MM.1S (cell line): ENCODE measurements around the gene CRIP2.

Experiments
- DNase-seq: peaks from one replicate; pipeline ENCODE4 v3.0.0-alpha.2; 2015
- H2AFZ ChIP-seq: fragments of 300-600 bp; sonication (generic); 2 replicates; pipeline ENCODE4 v1.6.0; 2016; ENCODE audit warnings: antibody characterized with exemption, low read length
- H3F3A ChIP-seq: fragments of 300-600 bp; sonication (generic); 2 replicates; pipeline ENCODE4 v1.6.1; 2016; ENCODE audit warnings: mild to moderate bottlenecking, antibody characterized with exemption, low read length, moderate library complexity, mixed read lengths; ENCODE audit not compliant: insufficient read depth
- H3K27ac ChIP-seq: fragments of 300-600 bp; sonication (generic); 2 replicates; pipeline ENCODE4 v1.5.1; 2016; ENCODE audit warnings: mild to moderate bottlenecking, low read length
- H3K27me3 ChIP-seq: fragments of 300-600 bp; sonication (generic); replicated peaks from 2 replicates; pipeline ENCODE4 v1.6.0; 2016; ENCODE audit warnings: low read length; ENCODE audit not compliant: insufficient read depth
- H3K36me3 ChIP-seq: fragments of 300-600 bp; sonication (generic); replicated peaks from 2 replicates; pipeline ENCODE4 v1.6.1; 2016; ENCODE audit warnings: mild to moderate bottlenecking, low read length, mixed read lengths; ENCODE audit not compliant: insufficient read depth
- H3K4me1 ChIP-seq: fragments of 300-600 bp; sonication (generic); 2 replicates; pipeline ENCODE4 v1.6.1; 2016; ENCODE audit warnings: low read length, mixed read lengths
- H3K4me2 ChIP-seq: fragments of 300-600 bp; sonication (generic); 2 replicates; pipeline ENCODE4 v1.6.0; 2016; ENCODE audit warnings: low read depth, low read length
- H3K4me3 ChIP-seq: fragments of 300-600 bp; sonication (generic); 2 replicates; pipeline ENCODE4 v1.5.1; 2016; ENCODE audit warnings: low read length, mixed read lengths
- H3K79me2 ChIP-seq: fragments of 300-600 bp; sonication (generic); 2 replicates; pipeline ENCODE4 v1.6.1; 2016; ENCODE audit warnings: mixed run types, low read length, mixed read lengths
- H3K9ac ChIP-seq: fragments of 300-600 bp; sonication (generic); 2 replicates; pipeline ENCODE4 v1.6.1; 2016; ENCODE audit warnings: low read length, mixed read lengths
- H3K9me2 ChIP-seq: fragments of 300-600 bp; sonication (generic); replicated peaks from 2 replicates; pipeline ENCODE4 v1.6.1; 2016; ENCODE audit warnings: mild to moderate bottlenecking, low read length, mixed read lengths; ENCODE audit not compliant: insufficient read depth
- H3K9me3 ChIP-seq: fragments of 300-600 bp; sonication (generic); replicated peaks from 2 replicates; pipeline ENCODE4 v1.6.1; 2016; ENCODE audit warnings: mild to moderate bottlenecking, low read length, mixed read lengths; ENCODE audit not compliant: insufficient read depth
- H4K20me1 ChIP-seq: fragments of 300-600 bp; sonication (generic); 2 replicates; pipeline ENCODE4 v1.6.1; 2016; ENCODE audit warnings: mild to moderate bottlenecking, low read length, moderate library complexity, mixed read lengths; ENCODE audit not compliant: insufficient read depth
- EZH2 ChIP-seq: fragments of 300-600 bp; sonication (generic); optimal IDR thresholded peaks from 2 replicates; pipeline ENCODE3; 2017; ENCODE audit warnings: low read depth, mild to moderate bottlenecking, antibody characterized with exemption, low read length, mixed read lengths
- EZH2phosphoT487 ChIP-seq: fragments of 300-600 bp; sonication (generic); IDR thresholded peaks from 2 replicates; pipeline ENCODE4 v1.6.1; 2018; ENCODE audit warnings: antibody characterized with exemption, low read length
- TF ChIP-seq, protein P1 (sequence below): fragments of 300-600 bp; sonication (generic); IDR thresholded peaks from 2 replicates; pipeline ENCODE4 v1.5.1; 2016; ENCODE audit warnings: antibody characterized with exemption, low read length, mixed read lengths

CRIP2 gene

DNA sequence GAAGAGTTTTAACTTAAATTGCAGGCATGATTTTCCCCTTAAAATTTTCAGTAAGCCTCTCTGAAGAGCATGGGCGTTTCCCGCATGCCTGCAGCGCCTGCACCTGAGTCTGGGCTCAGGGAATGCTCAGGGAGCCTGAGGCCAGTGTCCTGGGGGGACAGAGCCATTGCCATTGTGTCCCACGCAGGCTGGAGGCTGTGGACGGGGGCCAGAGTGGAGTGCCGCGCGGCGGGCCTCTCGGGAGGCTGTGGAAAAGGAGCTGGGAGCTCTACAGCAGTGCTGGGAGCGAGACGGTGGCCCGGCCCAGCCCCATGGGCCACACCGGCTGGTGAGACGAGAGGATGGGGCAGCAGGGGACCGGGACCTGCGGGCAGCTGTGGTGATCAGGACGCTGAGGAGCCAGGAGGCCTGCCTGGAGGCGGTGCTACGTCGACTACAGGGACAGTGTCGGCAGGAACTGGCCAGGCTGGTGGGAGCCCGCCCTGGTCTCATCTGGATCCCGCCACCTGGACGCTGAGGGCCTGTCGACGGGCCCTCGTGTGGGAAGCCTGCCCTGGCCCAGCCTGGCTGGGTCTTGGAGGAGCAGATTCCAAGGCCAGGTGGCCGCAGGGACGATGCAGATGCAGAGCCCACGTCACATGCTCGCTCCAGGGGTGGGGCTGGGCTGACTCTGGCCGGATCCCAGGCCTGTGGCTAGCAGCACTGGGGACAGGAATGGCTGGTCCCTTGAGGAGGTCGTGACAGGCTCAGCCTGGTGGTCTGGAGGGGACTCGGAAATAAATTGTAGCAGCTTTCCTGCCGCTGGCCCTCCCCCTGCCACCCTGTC, 24.0 kb downstream of the CRIP2 start:
- Histone ChIP-seq H3K36me3 (no peaks in the 10 kb centered on the region), H3K79me2 (no peaks in the 10 kb centered on the region), H3K9me2 (no peaks in the 10 kb centered on the region), H3K9ac (no peak overlapping the region), H3K4me3 (no peak overlapping the region), H3K27ac (no peak overlapping the region), H3F3A (no peaks in the 10 kb centered on the region), H2AFZ (no peak overlapping the region), H3K27me3 (0 out of 2 replicates have a peak, but pooled peaks cover 3% of the 10 kb centered on the region), H3K4me1 (no peaks in the 10 kb centered on the region), H3K4me2 (no peak overlapping the region), H3K9me3 (no peaks in the 10 kb centered on the region), H4K20me1 (no peaks in the 10 kb centered on the region)
- DNase-seq: no peak
- TF ChIP-seq, protein P1, sequence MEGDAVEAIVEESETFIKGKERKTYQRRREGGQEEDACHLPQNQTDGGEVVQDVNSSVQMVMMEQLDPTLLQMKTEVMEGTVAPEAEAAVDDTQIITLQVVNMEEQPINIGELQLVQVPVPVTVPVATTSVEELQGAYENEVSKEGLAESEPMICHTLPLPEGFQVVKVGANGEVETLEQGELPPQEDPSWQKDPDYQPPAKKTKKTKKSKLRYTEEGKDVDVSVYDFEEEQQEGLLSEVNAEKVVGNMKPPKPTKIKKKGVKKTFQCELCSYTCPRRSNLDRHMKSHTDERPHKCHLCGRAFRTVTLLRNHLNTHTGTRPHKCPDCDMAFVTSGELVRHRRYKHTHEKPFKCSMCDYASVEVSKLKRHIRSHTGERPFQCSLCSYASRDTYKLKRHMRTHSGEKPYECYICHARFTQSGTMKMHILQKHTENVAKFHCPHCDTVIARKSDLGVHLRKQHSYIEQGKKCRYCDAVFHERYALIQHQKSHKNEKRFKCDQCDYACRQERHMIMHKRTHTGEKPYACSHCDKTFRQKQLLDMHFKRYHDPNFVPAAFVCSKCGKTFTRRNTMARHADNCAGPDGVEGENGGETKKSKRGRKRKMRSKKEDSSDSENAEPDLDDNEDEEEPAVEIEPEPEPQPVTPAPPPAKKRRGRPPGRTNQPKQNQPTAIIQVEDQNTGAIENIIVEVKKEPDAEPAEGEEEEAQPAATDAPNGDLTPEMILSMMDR: no peak
- TF ChIP-seq EZH2 (no peak), EZH2phosphoT487 (no peak)

DNA sequence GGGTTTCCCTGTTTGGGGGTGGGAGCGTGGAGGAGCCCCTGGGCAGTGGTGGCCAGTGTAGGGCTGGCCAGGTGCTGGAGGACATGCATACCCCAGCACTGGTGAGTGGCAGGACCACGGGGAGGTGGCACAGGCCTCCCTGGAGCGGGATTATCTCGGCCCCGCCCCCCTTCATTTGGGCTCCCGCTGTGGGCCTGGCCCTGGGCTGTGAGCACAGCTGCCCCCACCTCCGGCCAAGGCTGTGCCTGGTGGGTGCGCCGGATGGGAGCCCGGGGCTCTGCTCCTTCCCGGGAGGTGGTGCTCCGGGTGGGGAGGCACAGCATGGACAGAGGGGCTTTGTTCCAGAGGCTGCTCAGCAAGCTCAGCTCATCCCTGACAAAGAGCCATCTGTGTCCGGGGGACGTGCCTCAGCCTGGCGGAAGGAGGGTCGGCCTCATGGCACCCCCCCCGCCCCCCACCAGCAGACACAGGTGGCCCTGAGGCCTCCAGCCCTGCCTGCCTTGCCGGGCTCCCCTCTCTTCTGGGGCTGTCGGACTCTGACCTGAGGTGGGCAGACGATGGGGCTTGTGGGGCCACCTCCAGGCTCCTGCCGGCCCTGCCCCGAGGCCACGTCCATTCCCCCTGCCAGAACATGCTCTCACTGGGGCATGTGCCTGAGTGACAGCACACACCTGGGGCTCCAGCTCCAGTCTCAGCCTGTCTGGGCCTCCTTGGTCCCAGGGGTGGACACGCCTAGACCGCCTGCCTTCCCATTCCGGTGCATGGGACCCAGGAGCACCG, 24.8 kb downstream of the CRIP2 start:
- Histone ChIP-seq H3K4me2 (no peak overlapping the region), H3K79me2 (no peaks in the 10 kb centered on the region), H3K4me1 (no peaks in the 10 kb centered on the region), H3K36me3 (no peaks in the 10 kb centered on the region), H2AFZ (no peak overlapping the region), H3K27me3 (peaks cover 9% of the 10 kb centered on the region; the same call in 1 of the 2 replicates), H3K27ac (no peak overlapping the region), H3K9me2 (no peaks in the 10 kb centered on the region), H4K20me1 (no peaks in the 10 kb centered on the region), H3F3A (no peaks in the 10 kb centered on the region), H3K9ac (no peak overlapping the region), H3K9me3 (no peaks in the 10 kb centered on the region), H3K4me3 (no peak overlapping the region)
- no peak for TF ChIP-seq EZH2
- TF ChIP-seq EZH2phosphoT487: no peak
- TF ChIP-seq, protein P1: no peak
- DNase-seq: no peak

DNA sequence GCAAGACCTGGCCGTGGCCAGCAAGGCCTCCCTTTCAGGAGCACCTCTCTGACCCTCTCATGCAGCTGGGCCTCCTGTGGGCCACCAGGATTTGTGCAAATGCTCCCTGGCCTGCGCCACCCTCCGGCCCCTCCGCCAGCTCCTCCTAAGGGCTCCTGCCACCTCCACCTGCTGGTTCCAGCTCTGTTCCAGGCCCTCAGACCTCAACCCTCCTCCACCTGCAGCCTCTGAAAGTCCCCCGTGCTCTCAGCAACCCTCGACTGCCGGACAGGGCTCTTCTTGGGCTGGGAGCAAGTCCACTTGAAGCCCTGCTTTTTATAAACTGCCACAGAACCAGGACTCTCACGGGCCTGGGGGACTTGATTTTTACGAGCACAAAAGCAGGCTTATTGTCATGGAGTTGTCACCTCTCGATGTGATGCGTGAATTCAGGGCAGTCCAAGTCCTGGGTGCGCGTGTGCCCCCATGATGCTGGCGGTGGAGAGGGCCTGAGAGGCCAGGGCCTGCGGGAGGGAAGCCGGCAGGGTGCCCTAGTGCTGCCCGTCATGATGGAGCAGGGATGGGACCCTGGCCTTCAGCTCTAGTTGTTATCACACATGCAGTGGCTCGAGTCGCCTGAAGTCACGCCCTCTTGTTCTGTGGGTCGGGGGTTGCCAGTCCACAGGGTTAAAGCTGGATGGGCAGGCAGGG, 25.6 kb downstream of the CRIP2 start:
- no peaks in the 10 kb centered on the region for H3K79me2 ChIP-seq
- H3K9ac ChIP-seq: no peak overlapping the region

More for the DNA sequence above, 25.6 kb downstream of the CRIP2 start:
- Histone ChIP-seq H3K27me3 (peaks cover 15% of the 10 kb centered on the region), H3K4me3 (no peak overlapping the region), H3K27ac (no peak overlapping the region), H2AFZ (no peak overlapping the region), H3F3A (no peaks in the 10 kb centered on the region), H4K20me1 (no peaks in the 10 kb centered on the region), H3K9me3 (no peaks in the 10 kb centered on the region), H3K4me2 (no peak overlapping the region), H3K36me3 (no peaks in the 10 kb centered on the region), H3K4me1 (no peaks in the 10 kb centered on the region), H3K9me2 (no peaks in the 10 kb centered on the region)
- TF ChIP-seq EZH2phosphoT487: no peak
- DNase-seq: no peak
